GM12878 (cell line): Measurements from ENCODE around the gene B4GALNT2. TPM values are rescaled to one million over a fixed set of nuclear protein-coding genes. Genes with fewer than 3 reads are reported as not detected.

ENCODE experiments used
- ATAC-seq: fragments of 200-7000 bp; cut with Tn5 transposase; 3 replicates; pipeline ENCODE4 v1.9.1; 2020; ENCODE audit warnings: mild to moderate bottlenecking, moderate library complexity
- BruUV-seq: library from RNA; stranded (reverse); fragments of 400-500 nt; replicated peaks from 2 replicates; lab custom pipeline; 2021; lab: Mats Ljungman, UMichigan
- CTCF ChIA-PET: fragments of 300-600 bp; sonication (Branson Sonifier 250); formaldehyde crosslinking; extraction: SDS; loops from one replicate; lab custom pipeline; 2021; ENCODE audit warnings: inconsistent platforms; lab: Yijun Ruan, JAX
- POLR2A ChIA-PET: fragments of 350-600 bp; formaldehyde crosslinking; extraction: SDS; loops from one replicate; lab custom pipeline; 2021; ENCODE audit warnings: inconsistent platforms; lab: Charles Lee
- RAD21 ChIA-PET: fragments of 300-600 bp; sonication (Branson Sonifier 250); formaldehyde crosslinking; loops from one replicate; lab custom pipeline; 2023; ENCODE audit warnings: antibody characterized with exemption; ENCODE audit not compliant: unreplicated experiment; lab: Charles Lee
- SMC1A ChIA-PET: fragments of 300-600 bp; sonication (Branson Sonifier 250); formaldehyde crosslinking; loops from one replicate; lab custom pipeline; 2023; ENCODE audit not compliant: unreplicated experiment, uncharacterized antibody; lab: Charles Lee
- DNase-seq: peaks from one replicate; pipeline ENCODE4 v3.0.0-alpha.2; 2011; ENCODE audit warnings: low read depth, low spot score
- FAIRE-seq: peaks from 3 replicates; lab custom pipeline; 2011; peaks lifted over from hg19 to GRCh38; lab: Jason Lieb, UNC
- H2AFZ ChIP-seq: 2 replicates; pipeline ENCODE4 v1.6.0; 2011; ENCODE audit warnings: low read depth, low read length, control low read depth; ENCODE audit not compliant: control insufficient read depth
- H3K27ac ChIP-seq: 2 replicates; pipeline ENCODE4 v1.5.1; 2011; ENCODE audit warnings: control low read depth; ENCODE audit not compliant: control insufficient read depth, insufficient read depth
- H3K27me3 ChIP-seq, 2 experiments: replicated peaks in 1 of 2; 2 replicates each; pipeline versions ENCODE4 v1.6.0 to v1.6.1; 2011; ENCODE audit warnings: low read length in 1 of 2; ENCODE audit not compliant: control insufficient read depth in 2 of 2, insufficient read depth in 2 of 2
- H3K36me3 ChIP-seq, 2 experiments: 2 replicates each; pipeline ENCODE4 v1.5.1; 2011; ENCODE audit warnings: low read length in 1 of 2; ENCODE audit not compliant: control insufficient read depth in 2 of 2, insufficient read depth in 2 of 2
- H3K4me1 ChIP-seq: 2 replicates; pipeline ENCODE4 v1.6.1; 2011; ENCODE audit warnings: mild to moderate bottlenecking, low read length, moderate library complexity, mixed read lengths; ENCODE audit not compliant: control insufficient read depth, insufficient read depth
- H3K4me2 ChIP-seq: 2 replicates; pipeline ENCODE4 v1.6.0; 2011; ENCODE audit warnings: control low read depth; ENCODE audit not compliant: control insufficient read depth, insufficient read depth
- H3K4me3 ChIP-seq: fragments of 200-600 bp; sonication (generic); 2 replicates; pipeline ENCODE4 v1.5.1; 2016
- H3K79me2 ChIP-seq: 2 replicates; pipeline ENCODE4 v1.6.0; 2011; ENCODE audit warnings: low read length; ENCODE audit not compliant: control insufficient read depth, insufficient read depth
- H3K9ac ChIP-seq: 2 replicates; pipeline ENCODE4 v1.8.0; 2011; ENCODE audit warnings: low read length, control low read depth, mixed read lengths; ENCODE audit not compliant: control insufficient read depth, insufficient read depth
- H3K9me3 ChIP-seq: replicated peaks from 3 replicates; pipeline ENCODE4 v1.5.1; 2011; ENCODE audit warnings: mild to moderate bottlenecking, low read length; ENCODE audit not compliant: control insufficient read depth, insufficient read depth
- H4K20me1 ChIP-seq: 2 replicates; pipeline ENCODE4 v1.6.0; 2011; ENCODE audit not compliant: control insufficient read depth, insufficient read depth
- BACH1 ChIP-seq: fragments of 450-650 bp; IDR thresholded peaks from 2 replicates; pipeline ENCODE4 v1.6.1; 2017; ENCODE audit warnings: mild to moderate bottlenecking, borderline replicate concordance
- BCL11A ChIP-seq: IDR thresholded peaks from 2 replicates; pipeline ENCODE4 v1.6.1; 2011; ENCODE audit warnings: low read depth, low read length
- CHD1 ChIP-seq: IDR thresholded peaks from 2 replicates; pipeline ENCODE4 v1.6.1; 2012; ENCODE audit warnings: low read depth, low read length, improper control_type of control experiment
- CHD4 ChIP-seq: fragments of 200-600 bp; sonication (generic); IDR thresholded peaks from 2 replicates; pipeline ENCODE4 v1.6.1; 2016; ENCODE audit warnings: mild to moderate bottlenecking
- CTCF ChIP-seq, 3 experiments: IDR thresholded peaks in 2 of 3; conservative IDR thresholded peaks in 1 of 3; 2 replicates each; pipeline ENCODE4 v1.5.1; 2011; ENCODE audit warnings: low read depth in 3 of 3, low read length in 3 of 3, mild to moderate bottlenecking in 3 of 3, control low read depth in 2 of 3, moderate library complexity in 2 of 3, inconsistent platforms in 1 of 3, mixed read lengths in 1 of 3; ENCODE audit not compliant: control insufficient read depth in 2 of 3, insufficient read depth in 1 of 3; ENCODE audit errors: extremely low read depth in 1 of 3
- HDGF ChIP-seq: fragments of 450-650 bp; IDR thresholded peaks from 2 replicates; pipeline ENCODE4 v1.6.1; 2016; ENCODE audit warnings: antibody characterized with exemption
- JUNB ChIP-seq: IDR thresholded peaks from 2 replicates; pipeline ENCODE4 v1.6.1; 2016; ENCODE audit warnings: antibody characterized with exemption, mild to moderate bottlenecking
- KDM1A ChIP-seq: fragments of 200-600 bp; sonication (generic); IDR thresholded peaks from 2 replicates; pipeline ENCODE4 v1.6.1; 2016; ENCODE audit warnings: borderline replicate concordance
- MAX ChIP-seq: IDR thresholded peaks from 2 replicates; pipeline ENCODE4 v1.6.1; 2012; ENCODE audit warnings: low read depth, low read length, improper control_type of control experiment
- MLLT1 ChIP-seq: fragments of 450-650 bp; IDR thresholded peaks from 2 replicates; pipeline ENCODE4 v1.6.1; 2016; ENCODE audit warnings: mild to moderate bottlenecking
- MXI1 ChIP-seq: fragments of 150-350 bp; IDR thresholded peaks from 2 replicates; pipeline ENCODE4 v1.6.1; 2011; ENCODE audit warnings: low read depth, mild to moderate bottlenecking, inconsistent platforms, low read length, improper control_type of control experiment
- NFYA ChIP-seq: IDR thresholded peaks from 2 replicates; pipeline ENCODE4 v1.6.1; 2011; ENCODE audit warnings: low read depth, mild to moderate bottlenecking, low read length, improper control_type of control experiment, borderline replicate concordance
- NR2C1 ChIP-seq: fragments of 450-650 bp; IDR thresholded peaks from 2 replicates; pipeline ENCODE4 v1.6.1; 2017; ENCODE audit warnings: antibody characterized with exemption, mild to moderate bottlenecking, moderate library complexity
- RCOR1 ChIP-seq: conservative IDR thresholded peaks from 2 replicates; pipeline ENCODE4 v1.6.1; 2012; ENCODE audit warnings: low read depth, low read length, improper control_type of control experiment
- SKIL ChIP-seq: fragments of 450-650 bp; IDR thresholded peaks from 2 replicates; pipeline ENCODE4 v1.6.1; 2017; ENCODE audit warnings: mild to moderate bottlenecking, low read depth, inconsistent platforms; ENCODE audit not compliant: poor library complexity, severe bottlenecking
- SUZ12 ChIP-seq: fragments of 200-600 bp; sonication (generic); IDR thresholded peaks from one replicate; pipeline ENCODE4 v1.6.1; 2018; ENCODE audit warnings: antibody characterized with exemption, mild to moderate bottlenecking; ENCODE audit not compliant: unreplicated experiment
- TCF7 ChIP-seq: IDR thresholded peaks from 2 replicates; pipeline ENCODE4 v1.6.1; 2014; ENCODE audit warnings: antibody characterized with exemption, borderline replicate concordance
- ZNF24 ChIP-seq: fragments of 450-650 bp; IDR thresholded peaks from 2 replicates; pipeline ENCODE4 v1.6.1; 2017; ENCODE audit warnings: antibody characterized with exemption, mild to moderate bottlenecking
- WGBS: methylation state at CpG from one replicate; pipeline ENCODE4 v1.1.6; 2016; ENCODE audit warnings: low lambda C conversion rate; ENCODE audit not compliant: insufficient replicate concordance, insufficient coverage; ENCODE audit errors: missing lambda C conversion rate; 5-methylcytosine and 5-hydroxymethylcytosine counted together
- in situ Hi-C: fragments of 300-500 bp; cut with MboI; formaldehyde crosslinking; loops from 9 replicates; pipeline ENCODE4 v1.14.3; 2018; ENCODE audit warnings: mixed read lengths
- intact Hi-C: fragments of 100-400 bp; cut with micrococcal nuclease; formaldehyde crosslinking; loops from one replicate; pipeline ENCODE4 v1.14.2; 2022; ENCODE audit not compliant: unreplicated experiment
- polyA plus RNA-seq, 11 experiments: library from polyadenylated mRNA; depleted of rRNA in 4 of 11; unstranded in 6 of 11; stranded (reverse) in 5 of 11; fragments of >200 nt; fragmentation: Nextera tagmentation in 4 of 11; fragmentation: Illumina TruSeq in 1 of 11; extraction: Ambion mirVana in 4 of 11; extraction: Trizol in 1 of 11; gene quantifications; 1 replicate in 1 of 11; 2 replicates in 10 of 11; pipeline versions ENCODE4 v1.2.1 to v1.2.3, GENCODE V29; 2011 to 2016; ENCODE audit warnings: inconsistent platforms in 2 of 11, missing spikeins in 2 of 11, low read depth in 1 of 11
- total RNA-seq, 4 experiments: library from RNA; depleted of rRNA in 3 of 4; stranded (reverse); fragments of >200 nt in 3 of 4; fragmentation: Illumina TruSeq in 1 of 4; extraction: Trizol in 1 of 4; gene quantifications; 2 replicates each; pipeline versions ENCODE4 v1.2.1 to v1.2.3, GENCODE V29; 2013 to 2021

B4GALNT2 gene
- total and polyA plus RNA-seq, 10 of the 15 experiments (the other 5 are each of a cell fraction or from before 2014, with no cell fraction given): not detected

- in situ Hi-C loops (no loop called here), intact Hi-C loops (loop anchor here (10.0 kb wide), 1 partner anchor 303 kb away; the partner anchor contains the start of gene ATP5MC1)
- no peak overlapping the region for H3K4me2 ChIP-seq
- H3K27me3 ChIP-seq: no peaks in the 10 kb centered on the region
- ChIA-PET SMC1A (interaction anchor here (1.1 to 12.1 kb wide), 3 partner anchors 8 to 30 kb away, joined by 3 to 354 read pairs (median 3); partner anchors contain the start of genes ABI3 and GNGT2), POLR2A (interaction anchor here (1.2 to 16.8 kb wide), 2 partner anchors 16 to 27 kb away, joined by 3 to 537 read pairs; partner anchors contain the start of genes ABI3 and GNGT2), RAD21 (interaction anchor here (1.0 to 12.9 kb wide), 3 partner anchors 16 to 171 kb away, joined by 3 to 355 read pairs (median 3); partner anchors contain the start of genes ABI3 and GNGT2), CTCF (interaction anchor here (1.0 to 3.8 kb wide), 6 partner anchors 12 to 30 kb away, joined by 3 to 20 read pairs (median 4); no protein-coding TSS in a partner anchor)
- H3K9ac ChIP-seq: no peak overlapping the region
- no peaks in the 10 kb centered on the region for H3K9me3 ChIP-seq
- H3K4me3 ChIP-seq: no peak overlapping the region
- H3K27ac ChIP-seq: no peak overlapping the region
- H3K79me2 ChIP-seq: no peaks in the 10 kb centered on the region
- FAIRE-seq (no peak), ATAC-seq (no peak), DNase-seq (no peak)
- peaks cover 28% of the 10 kb centered on the region for H3K4me1 ChIP-seq
- H2AFZ ChIP-seq: no peak overlapping the region
- no peaks in the 10 kb centered on the region for H4K20me1 ChIP-seq
- H3K36me3 ChIP-seq: no peaks in the 10 kb centered on the region
- no TSS peak for BruUV-seq
- 78% methylated on average over 5 of the region's 5 CpGs for WGBS
- TF ChIP-seq CTCF (IDR thresholded peaks at IDR 0.05 in 2 of 3, conservative IDR thresholded peaks at IDR 0.05 in 1 of 3; ENCODE audit: control insufficient read depth in 2 of 3, extremely low read depth in 1 of 3, insufficient read depth in 1 of 3, low read depth in 3 of 3, low read length in 3 of 3) (no peak), MAX (no peak), KDM1A (no peak), RCOR1 (no peak), HDGF (no peak), NFYA (no peak), MLLT1 (no peak), NR2C1 (no peak), MXI1 (no peak), CHD1 (no peak), CHD4 (no peak), ZNF24 (no peak), JUNB (no peak), SUZ12 (no peak), BACH1 (no peak), SKIL (no peak), BCL11A (no peak), TCF7 (no peak)
Measured at GRCh38 chr17:49197346-49197998, 64.9 kb downstream of the B4GALNT2 start.
